Psoas muscle (tissue), 8 donors: ENCODE results near the gene MLLT3. TPM values are rescaled to one million over a fixed set of nuclear protein-coding genes. Genes with fewer than 3 reads are reported as not detected.

Experiments
- ATAC-seq, 4 donors: fragments of 200-7000 bp; cut with Tn5 transposase; one replicate each; pipeline ENCODE4 v1.9.1; 2020; ENCODE audit warnings: moderate library complexity in 3 of 4, mild to moderate bottlenecking in 2 of 4
- DNase-seq, 2 donors: peaks; one replicate each; pipeline ENCODE4 v3.0.0-alpha.2; 2020
- H3K27ac ChIP-seq: fragments of 200-600 bp; one replicate; pipeline ENCODE4 v1.8.0; 2022
- H3K27me3 ChIP-seq, 3 donors: fragments of 200-600 bp in 1 of 3; one replicate each; pipeline versions ENCODE4 v1.6.1 to v1.8.0; 2013 to 2022; ENCODE audit warnings: low read length in 2 of 3, mild to moderate bottlenecking in 2 of 3, moderate library complexity in 1 of 3; ENCODE audit not compliant: insufficient read depth in 3 of 3
- H3K36me3 ChIP-seq, 2 donors: fragments of 200-600 bp in 1 of 2; one replicate each; pipeline versions ENCODE4 v1.6.1 to v1.8.0; 2013 to 2022; ENCODE audit warnings: low read depth in 1 of 2, mild to moderate bottlenecking in 1 of 2, moderate library complexity in 1 of 2; ENCODE audit not compliant: insufficient read depth in 1 of 2
- H3K4me1 ChIP-seq: fragments of 200-600 bp; one replicate; pipeline ENCODE4 v1.8.0; 2022
- H3K4me3 ChIP-seq: fragments of 200-600 bp; one replicate; pipeline ENCODE4 v1.8.0; 2022; ENCODE audit warnings: mild to moderate bottlenecking
- H3K9me3 ChIP-seq: fragments of 200-600 bp; one replicate; pipeline ENCODE4 v1.8.0; 2022
- WGBS, 3 donors: extraction: QIAGEN DNeasy Blood & Tissue Kit; methylation state at CpG; one replicate each; pipeline versions ENCODE4 v1.1.6 to v1.1.7; 2013; 5-methylcytosine and 5-hydroxymethylcytosine counted together
- intact Hi-C, 2 donors: fragments of 100-400 bp; cut with DNase I; formaldehyde crosslinking; loops; one replicate each; pipeline versions ENCODE4 v1.11.0 to v1.14.2; 2022
- polyA plus RNA-seq, 3 donors: library from polyadenylated mRNA; stranded (reverse); fragments of 200-250 nt; gene quantifications; one replicate each; pipeline ENCODE4 v1.2.3, GENCODE V29; 2013
- total RNA-seq, 4 donors: library from RNA; stranded (reverse); fragmentation: NEBNext Ultra II Directional in 2 of 4; extraction: Animal tissue kit (Norgen Biotek cat#: 25700) in 2 of 4; gene quantifications; one replicate each; pipeline versions ENCODE4 v1.2.1 to v1.2.4, GENCODE V29; 2021 to 2023
- TF ChIP-seq, protein P1 (sequence below): fragments of 200-600 bp; IDR thresholded peaks from one replicate; pipeline ENCODE4 v1.8.0; 2022; ENCODE audit warnings: antibody characterized with exemption
- donor health status: healthy with polysubstance abuse.
- donor health status: DM: no; HTN: no; CAD: no; lungs with moderate emphysema.
- donor health status: Bipolar disorder and iron deficiency.
- donor health status: healthy.
- donor health status: DM: yes; HTN: yes; CAD: no.
- donor health status: DM: no; HTN: no; CAD: no.
- donor health status: DM: no; HTN: no; CAD: no.
- donor health status: DM: yes; HTN: yes; CAD: no.

Gene MLLT3
- total and polyA plus RNA-seq, 7 donors, result 1.2 to 9.8 (median 3.3) TPM

DNA sequence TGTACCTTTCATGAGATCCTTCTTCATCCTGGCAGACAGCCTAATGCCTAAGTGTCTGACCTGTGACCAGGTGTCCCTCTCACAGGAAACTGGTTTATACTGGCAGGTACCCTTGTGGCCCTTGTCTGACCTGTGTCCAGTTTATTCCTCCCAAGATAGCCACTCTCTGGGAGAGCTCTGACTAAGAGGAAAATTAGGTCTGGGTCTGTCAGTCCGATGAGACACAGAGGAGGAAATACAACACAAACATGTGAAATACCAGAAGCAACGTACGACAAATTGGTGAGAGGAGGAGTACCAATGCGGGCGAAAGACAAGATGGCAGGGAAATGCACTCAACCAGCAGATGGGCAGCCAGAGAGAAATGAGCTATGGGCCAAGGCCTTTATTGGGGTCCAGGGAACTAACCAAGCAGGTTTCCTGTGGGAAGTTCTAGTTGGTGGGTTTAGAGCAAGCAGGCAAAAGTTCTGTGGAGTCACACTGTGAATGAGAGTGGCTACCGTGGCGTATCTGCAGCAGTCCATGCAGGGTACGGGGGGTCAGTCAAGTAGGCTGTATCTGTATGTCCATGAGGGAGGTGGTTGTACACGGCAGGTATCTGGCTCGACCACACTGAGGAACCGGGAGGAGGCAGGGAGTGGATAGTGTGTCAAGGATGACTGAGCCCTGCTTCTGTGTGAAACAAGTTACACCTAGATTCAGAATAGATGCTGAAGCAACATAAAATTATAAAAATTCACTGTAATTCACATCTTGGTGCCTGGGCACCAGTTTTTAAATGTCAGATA lies 109.0 kb downstream of the MLLT3 start:
- no peak overlapping the region for H3K27ac ChIP-seq
- intact Hi-C loops, result no loop called here
- no peaks in the 10 kb centered on the region for H3K36me3 ChIP-seq
- H3K4me3 ChIP-seq, result no peak overlapping the region
- peaks cover 9% of the 10 kb centered on the region for H3K4me1 ChIP-seq
- H3K9me3 ChIP-seq, result no peaks in the 10 kb centered on the region
- H3K27me3 ChIP-seq, result no peaks in the 10 kb centered on the region
- ATAC-seq (no peak), DNase-seq (no peak)
- TF ChIP-seq, protein P1, sequence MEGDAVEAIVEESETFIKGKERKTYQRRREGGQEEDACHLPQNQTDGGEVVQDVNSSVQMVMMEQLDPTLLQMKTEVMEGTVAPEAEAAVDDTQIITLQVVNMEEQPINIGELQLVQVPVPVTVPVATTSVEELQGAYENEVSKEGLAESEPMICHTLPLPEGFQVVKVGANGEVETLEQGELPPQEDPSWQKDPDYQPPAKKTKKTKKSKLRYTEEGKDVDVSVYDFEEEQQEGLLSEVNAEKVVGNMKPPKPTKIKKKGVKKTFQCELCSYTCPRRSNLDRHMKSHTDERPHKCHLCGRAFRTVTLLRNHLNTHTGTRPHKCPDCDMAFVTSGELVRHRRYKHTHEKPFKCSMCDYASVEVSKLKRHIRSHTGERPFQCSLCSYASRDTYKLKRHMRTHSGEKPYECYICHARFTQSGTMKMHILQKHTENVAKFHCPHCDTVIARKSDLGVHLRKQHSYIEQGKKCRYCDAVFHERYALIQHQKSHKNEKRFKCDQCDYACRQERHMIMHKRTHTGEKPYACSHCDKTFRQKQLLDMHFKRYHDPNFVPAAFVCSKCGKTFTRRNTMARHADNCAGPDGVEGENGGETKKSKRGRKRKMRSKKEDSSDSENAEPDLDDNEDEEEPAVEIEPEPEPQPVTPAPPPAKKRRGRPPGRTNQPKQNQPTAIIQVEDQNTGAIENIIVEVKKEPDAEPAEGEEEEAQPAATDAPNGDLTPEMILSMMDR, result no peak
- 88 to 92% (median 91%) methylated on average over 11 of the region's 11 CpGs for WGBS, 3 donors

DNA sequence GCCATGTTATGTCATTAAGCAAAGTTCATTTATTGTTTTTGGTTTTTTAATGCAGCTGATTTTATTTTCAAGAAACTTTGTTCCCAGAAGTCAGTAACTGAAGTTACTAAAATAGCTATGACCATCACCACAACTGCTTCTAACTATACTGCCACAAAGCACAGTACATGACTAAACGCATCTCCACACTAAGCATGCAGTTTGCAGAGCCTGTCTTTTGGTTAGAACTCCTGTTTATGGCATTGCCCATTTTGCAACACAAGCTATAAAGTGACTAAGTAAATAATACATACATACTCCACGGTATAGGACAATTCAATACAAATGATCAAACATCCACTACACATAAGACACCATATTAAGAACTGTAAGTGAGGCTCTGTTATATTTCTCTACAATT lies 109.7 kb downstream of the MLLT3 start:
- H3K27ac ChIP-seq, result no peak overlapping the region
- ATAC-seq, result peak in 3 of 4 donors; percentile 47 to 76 (median 61)
- 59 to 76% (median 60%) methylated on average over 2 of the region's 2 CpGs for WGBS, 3 donors

DNA sequence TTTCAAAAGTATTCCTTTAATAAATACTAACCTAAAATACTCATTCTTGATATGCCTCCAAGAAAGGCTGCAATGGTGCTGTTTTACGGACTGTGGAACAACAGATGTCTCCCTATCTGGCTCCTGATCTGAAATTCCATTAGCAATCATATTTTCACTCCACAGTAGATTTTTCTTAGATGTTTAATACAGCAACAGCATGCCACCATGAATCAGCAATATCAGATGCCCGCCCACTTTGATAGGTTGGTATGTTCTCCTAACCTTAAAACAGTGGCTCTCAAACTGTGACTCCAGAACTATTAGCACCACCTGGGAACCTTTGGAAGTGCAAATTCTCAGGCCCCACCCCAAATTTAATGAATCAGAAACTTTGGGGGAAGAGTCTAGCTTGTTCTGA lies 110.2 kb downstream of the MLLT3 start:
- Histone ChIP-seq H3K9me3 (no peaks in the 10 kb centered on the region), H3K27me3 (no peaks in the 10 kb centered on the region), H3K4me1 (peaks cover 9% of the 10 kb centered on the region), H3K36me3 (no peaks in the 10 kb centered on the region), H3K4me3 (no peak overlapping the region), H3K27ac (no peak overlapping the region)
- 40 to 67% (median 49%) methylated on average over 2 of the region's 2 CpGs for WGBS, 3 donors
- intact Hi-C loops, result no loop called here
- DNase-seq (no peak), ATAC-seq (no peak)
- TF ChIP-seq, protein P1, result no peak

More for the DNA sequence above, 109.7 kb downstream of the MLLT3 start:
- no peak for DNase-seq
- H3K4me1 ChIP-seq, result peaks cover 9% of the 10 kb centered on the region
- no peaks in the 10 kb centered on the region for H3K36me3 ChIP-seq
- intact Hi-C loops, result no loop called here
- TF ChIP-seq, protein P1, result no peak
- H3K27me3 ChIP-seq, result no peaks in the 10 kb centered on the region
- H3K9me3 ChIP-seq, result no peaks in the 10 kb centered on the region
- H3K4me3 ChIP-seq, result no peak overlapping the region

DNA sequence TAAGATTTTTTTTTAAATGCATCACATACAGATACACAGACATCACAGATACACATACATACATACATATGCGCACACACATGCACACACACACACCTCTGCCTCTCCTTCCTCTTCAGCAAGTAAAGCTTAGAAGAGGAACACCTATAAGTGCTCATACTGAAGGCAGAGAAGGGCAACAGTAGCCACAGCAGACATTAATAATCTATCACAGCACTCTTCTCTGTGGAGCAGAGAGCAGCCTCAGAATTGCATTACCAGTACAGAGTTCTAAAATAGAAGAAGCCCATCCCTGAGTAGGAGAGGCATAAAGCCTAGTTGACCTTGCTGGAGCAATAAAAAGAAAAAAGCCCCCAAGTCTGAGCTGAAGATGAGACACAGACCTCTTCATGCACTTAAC lies 110.6 kb downstream of the MLLT3 start:
- Histone ChIP-seq H3K27me3 (no peaks in the 10 kb centered on the region), H3K9me3 (no peaks in the 10 kb centered on the region), H3K4me3 (no peak overlapping the region), H3K27ac (no peak overlapping the region), H3K36me3 (no peaks in the 10 kb centered on the region), H3K4me1 (peaks cover 13% of the 10 kb centered on the region)
- DNase-seq (no peak), ATAC-seq (no peak)
- TF ChIP-seq, protein P1, result no peak
- intact Hi-C loops, result no loop called here
- 95 to 100% (median 100%) methylated on average over 1 of the region's 1 CpG for WGBS, 3 donors
